HG03280 (cell line): ENCODE data around the gene HBEGF.

Experiments
- ATAC-seq: cut with Tn5 transposase; IDR thresholded peaks from one replicate; pipeline ENCODE4 v1.9.1; 2021; ENCODE audit warnings: mild to moderate bottlenecking, moderate library complexity; ENCODE audit not compliant: unreplicated experiment

Gene HBEGF

GRCh38 chr5:140309706-140310249, 36.6 kb downstream of the HBEGF start:
- ATAC-seq, result no peak

- ATAC-seq, result no peak
Observed at GRCh38 chr5:140305471-140305870, 40.9 kb downstream of the HBEGF start.

GRCh38 chr5:140303966-140304365, 42.4 kb downstream of the HBEGF start:
- ATAC-seq, result no peak

- peak; percentile 98 for ATAC-seq
Observed at GRCh38 chr5:140302786-140303639, 43.4 kb downstream of the HBEGF start, which contains the start of gene PFDN1. Gene PFDN1 (minus strand): TSS chr5:140303101. CDS start chr5:140303073, 28 bp downstream.

DNA sequence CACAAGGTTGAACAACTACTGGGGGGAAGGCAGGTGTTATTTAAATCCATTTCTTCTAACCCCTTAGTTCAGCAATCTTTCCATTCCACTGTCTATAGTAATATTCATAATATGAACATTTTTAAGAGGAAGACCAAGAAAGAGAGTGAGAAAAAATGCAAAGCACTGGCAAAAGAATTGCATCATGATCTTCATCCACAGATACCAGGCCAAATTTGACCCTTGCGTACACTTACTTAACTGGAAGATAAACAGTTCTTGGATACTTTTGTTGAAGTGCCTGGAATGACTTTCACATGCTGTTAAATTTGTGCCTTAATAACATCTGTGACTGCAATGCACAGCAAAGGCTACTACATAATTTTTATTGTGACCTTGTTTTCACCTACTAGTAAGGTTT, 45.3 kb downstream of the HBEGF start:
- ATAC-seq, result no peak

GRCh38 chr5:140299056-140299455, 47.3 kb downstream of the HBEGF start:
- ATAC-seq, result no peak

DNA sequence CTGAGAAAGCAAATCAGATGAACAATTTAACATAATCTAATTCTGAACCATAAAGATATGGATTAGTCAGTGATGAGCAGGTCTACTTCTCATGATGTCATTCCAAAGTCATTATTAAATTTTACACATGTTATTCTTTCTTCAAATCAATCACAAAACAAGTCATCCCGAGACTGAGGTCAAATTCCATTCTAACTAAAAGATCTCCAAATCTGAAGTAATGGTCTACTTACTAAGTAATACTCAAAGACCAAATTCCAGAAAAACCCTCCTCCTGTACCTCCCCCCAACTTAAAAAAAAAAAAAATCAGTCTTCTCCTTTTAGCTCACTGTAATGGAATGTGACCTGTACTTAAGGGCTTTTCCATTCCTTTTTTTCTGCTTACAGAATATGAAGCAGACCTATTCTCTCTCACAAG, 48.2 kb downstream of the HBEGF start:
- ATAC-seq, result no peak

DNA sequence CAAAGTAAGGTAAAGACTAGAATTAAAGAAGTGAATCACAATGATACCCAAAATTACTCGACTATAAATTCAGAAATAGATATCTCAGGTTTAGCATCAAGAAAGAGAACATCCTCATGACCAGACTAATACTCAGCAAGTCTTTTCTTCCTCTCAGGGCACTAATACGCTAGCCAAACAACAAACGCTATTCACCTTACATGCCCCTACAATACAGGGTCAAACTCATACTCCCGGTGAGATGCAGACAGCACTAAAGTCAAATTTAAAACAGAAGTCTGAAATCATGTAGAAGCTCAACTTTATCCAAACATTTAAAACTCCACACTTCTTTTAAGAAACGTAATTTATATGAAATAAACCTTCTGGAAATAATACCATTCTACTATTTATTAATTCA, 49.1 kb downstream of the HBEGF start:
- ATAC-seq, result no peak

GRCh38 chr5:140296289-140296688, 50.1 kb downstream of the HBEGF start:
- no peak for ATAC-seq

DNA sequence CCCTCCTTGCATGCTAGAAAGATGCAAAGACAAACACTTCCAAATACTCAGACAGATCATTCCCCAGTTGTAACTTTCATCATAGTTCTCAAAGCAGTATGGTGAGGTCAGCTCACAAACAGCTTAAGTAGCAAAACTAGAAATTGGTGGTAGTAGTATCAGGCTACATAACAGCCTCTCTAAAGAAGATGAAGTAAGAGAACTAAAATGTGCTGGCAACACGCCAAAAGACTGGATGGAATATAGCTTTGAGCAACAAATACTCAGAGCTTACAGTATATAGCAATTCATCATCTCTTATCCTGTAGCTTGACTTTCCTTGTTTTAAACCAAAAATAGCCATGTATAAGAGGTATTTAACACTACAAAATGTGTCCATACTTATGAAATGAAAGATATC, 51.0 kb downstream of the HBEGF start:
- ATAC-seq, result no peak

- ATAC-seq, result no peak
Observed at GRCh38 chr5:140294753-140295152, 51.6 kb downstream of the HBEGF start.

GRCh38 chr5:140293849-140294100, 52.6 kb downstream of the HBEGF start:
- no peak for ATAC-seq

DNA sequence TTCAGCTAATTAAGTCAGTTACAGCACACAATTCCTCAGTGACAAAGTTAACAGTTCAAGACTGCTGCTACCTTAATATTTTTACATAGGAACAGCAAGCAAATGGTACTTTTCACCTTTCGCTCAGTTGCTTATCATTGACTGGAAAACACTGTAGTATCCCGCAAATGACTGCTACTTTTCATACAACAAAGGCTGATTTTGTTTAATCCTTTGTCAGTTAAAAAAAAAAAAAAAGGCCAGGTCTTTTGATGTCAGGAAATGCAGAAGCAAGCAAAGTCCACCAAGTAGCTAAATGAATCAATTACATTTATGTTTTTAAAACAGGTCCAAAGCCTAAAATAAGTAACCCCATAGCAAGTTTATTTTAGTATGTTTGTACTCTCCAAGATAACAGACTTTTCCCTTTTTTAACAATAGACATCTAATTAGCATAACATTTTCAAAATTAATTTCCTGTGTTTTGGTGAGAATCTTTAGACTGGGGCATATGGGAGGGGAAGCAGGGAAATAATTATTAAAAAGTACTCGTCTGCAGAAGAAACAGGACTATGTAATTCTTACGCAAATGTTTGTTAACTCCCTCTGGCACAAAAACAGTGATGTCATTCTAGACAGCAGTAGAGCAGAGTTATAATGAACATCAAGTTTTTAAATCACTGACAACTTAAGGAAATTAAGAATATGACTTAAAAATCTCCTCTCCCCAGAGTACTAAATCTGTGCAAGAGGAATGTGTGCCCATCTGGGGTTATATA, 53.1 kb downstream of the HBEGF start:
- no peak for ATAC-seq

DNA sequence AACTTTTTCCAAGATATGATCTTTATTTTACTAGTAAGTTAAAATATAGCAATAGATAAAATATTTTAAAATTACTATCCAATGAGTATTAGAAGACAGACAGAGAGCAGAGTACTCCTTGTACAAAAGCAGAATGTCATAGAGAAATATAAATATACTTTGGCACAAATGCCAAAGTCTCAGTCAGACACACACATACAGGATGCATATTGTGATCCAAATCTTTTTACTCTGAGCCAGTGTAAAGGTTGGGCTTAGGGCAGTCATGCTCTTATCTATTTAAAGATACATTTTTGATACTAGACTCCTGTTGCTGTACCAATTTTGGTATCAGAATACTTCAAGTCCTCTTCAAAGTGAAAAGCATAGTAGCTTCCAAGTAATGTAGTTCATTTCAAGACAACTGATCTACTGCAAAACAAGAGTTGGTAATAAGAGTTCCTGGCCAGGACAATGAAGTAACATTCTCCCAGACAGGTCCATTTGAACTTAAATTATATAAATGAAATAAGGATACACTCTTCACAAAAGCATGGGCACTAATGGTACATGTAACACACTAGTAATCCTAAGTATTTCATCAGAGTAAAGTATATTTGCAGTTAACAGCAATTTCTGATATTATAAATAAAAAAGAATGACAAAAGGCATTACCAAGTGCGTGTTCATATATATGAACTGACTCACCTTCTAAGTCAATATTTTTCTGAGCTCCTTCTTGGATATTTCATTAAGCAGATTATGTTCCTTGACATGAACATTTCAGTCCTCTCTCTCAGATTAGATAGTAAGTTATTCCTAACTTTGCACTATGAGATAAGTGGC, 54.0 kb downstream of the HBEGF start:
- ATAC-seq, result no peak

DNA sequence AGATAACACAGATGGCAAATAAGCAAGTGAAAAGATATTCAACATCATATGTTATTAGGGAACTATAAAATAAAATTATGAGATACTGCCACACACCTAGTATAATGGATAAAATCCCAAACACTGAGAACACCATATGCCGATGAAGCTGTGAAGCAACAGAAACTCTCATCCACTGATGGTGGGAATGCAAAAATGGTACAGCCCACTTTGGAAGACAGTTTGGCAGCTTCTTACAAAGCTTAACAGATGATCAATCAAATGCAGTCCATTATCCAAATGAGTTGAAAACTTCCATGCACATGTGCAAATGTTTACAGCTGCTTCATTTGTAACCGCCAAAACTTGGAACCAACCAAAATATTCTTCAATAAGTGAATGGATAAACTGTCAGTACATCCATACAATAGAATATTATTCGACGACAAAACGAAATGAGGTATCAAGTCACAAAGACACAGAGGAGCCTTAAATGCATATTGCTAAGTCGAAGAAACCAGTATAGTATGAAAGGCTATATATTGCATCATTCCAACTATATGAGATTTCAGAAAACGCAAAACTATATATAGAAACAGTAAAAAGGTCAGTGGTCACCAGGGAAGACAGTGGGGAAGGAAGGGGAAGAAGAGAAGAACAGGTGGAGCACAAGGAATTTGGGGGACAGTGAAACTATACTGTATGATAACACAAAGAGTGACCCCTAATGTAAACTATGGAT, 58.4 kb downstream of the HBEGF start:
- no peak for ATAC-seq

DNA sequence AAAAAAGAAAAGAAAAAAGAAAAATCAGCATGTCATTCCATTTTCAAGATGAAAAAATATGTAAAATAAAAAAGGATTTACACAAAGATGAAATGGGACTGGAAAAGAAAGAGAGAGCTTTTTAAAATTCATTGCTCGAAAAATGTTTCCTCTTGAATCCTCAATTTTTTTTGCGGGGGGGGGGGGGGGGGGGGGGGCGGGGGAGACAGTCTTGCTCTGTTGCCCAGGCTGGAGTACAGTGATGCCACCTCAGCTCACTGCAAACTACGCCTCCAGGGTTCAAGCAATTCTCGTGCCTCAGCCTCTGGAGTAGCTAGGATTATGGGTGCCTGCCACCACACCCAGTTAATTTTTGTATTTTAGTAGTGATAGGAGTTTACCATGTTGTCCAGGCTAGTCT, 60.0 kb downstream of the HBEGF start:
- no peak for ATAC-seq

- ATAC-seq, result no peak
Observed at GRCh38 chr5:140284013-140284412, 62.4 kb downstream of the HBEGF start.
